Amygdala (tissue), 56 donors: ENCODE data around the gene SMTNL2.
"Not testable (repeated sequence)": the region's sequence is repeated elsewhere in the genome, so short reads cannot be mapped to it uniquely, and the experiment has no call there.

Source experiments
- DNase-seq, 56 donors: peaks; one replicate each; lab custom pipeline; 2025; lab: John Stamatoyannopoulos, UW

SMTNL2 gene

GRCh38 chr17:4558347-4558971 is 25.9 kb upstream of the SMTNL2 start:
- no peak for DNase-seq

GRCh38 chr17:4559139-4559791 is 25.1 kb upstream of the SMTNL2 start:
- DNase-seq, result no peak

- DNase-seq, result no peak
Observed at GRCh38 chr17:4559966-4560365, 24.4 kb upstream of the SMTNL2 start.

GRCh38 chr17:4560421-4560820 is 23.9 kb upstream of the SMTNL2 start, which contains the start of gene GGT6:
Gene GGT6, minus strand, starts transcription at chr17:4560577. Its CDS starts 56 bp downstream, at chr17:4560521.
- DNase-seq, result no peak

GRCh38 chr17:4560837-4561256 is 23.5 kb upstream of the SMTNL2 start:
- no peak for DNase-seq

GRCh38 chr17:4562015-4562969 is 22.0 kb upstream of the SMTNL2 start:
- DNase-seq, result no peak

GRCh38 chr17:4565209-4566141 is 18.9 kb upstream of the SMTNL2 start:
- peak in 41 of 56 donors; percentile 9 to 77 (median 30) for DNase-seq

- DNase-seq, result peak in 25 of 56 donors; percentile 3 to 46 (median 21)
Observed at GRCh38 chr17:4566785-4567184, 17.5 kb upstream of the SMTNL2 start.

- no peak for DNase-seq
Observed at GRCh38 chr17:4569591-4569990, 14.7 kb upstream of the SMTNL2 start.

- no peak for DNase-seq
Observed at GRCh38 chr17:4572131-4572530, 12.2 kb upstream of the SMTNL2 start.

GRCh38 chr17:4573115-4573514 is 11.2 kb upstream of the SMTNL2 start:
- DNase-seq, result no peak

GRCh38 chr17:4573669-4574068 is 10.7 kb upstream of the SMTNL2 start:
- DNase-seq, result no peak

- DNase-seq, result no peak
Observed at GRCh38 chr17:4574448-4575045, 9.8 kb upstream of the SMTNL2 start.

- no peak for DNase-seq
Observed at GRCh38 chr17:4576161-4576558, 8.2 kb upstream of the SMTNL2 start.

- no peak for DNase-seq
Observed at GRCh38 chr17:4576729-4577322, 7.5 kb upstream of the SMTNL2 start.

GRCh38 chr17:4577386-4577993 is 6.8 kb upstream of the SMTNL2 start:
- no peak for DNase-seq

- not testable (repeated sequence) for DNase-seq
Observed at GRCh38 chr17:4578349-4578748, 6.0 kb upstream of the SMTNL2 start.

- no peak for DNase-seq
Observed at GRCh38 chr17:4579678-4580077, 4.7 kb upstream of the SMTNL2 start.

GRCh38 chr17:4580291-4580690 is 4.0 kb upstream of the SMTNL2 start:
- no peak for DNase-seq
